COLO829 (cell line): ENCODE data around the gene MRPL1.
A peak's percentile ranks its signal among the peaks of the same experiment; 100 is the strongest.
"Not testable (repeated sequence)": the region's sequence is repeated elsewhere in the genome, so short reads cannot be mapped to it uniquely, and the experiment has no call there.

Experiments used
- DNase-seq: peaks from one replicate; pipeline ENCODE4 v3.0.0; 2012; ENCODE audit warnings: low spot score

Gene MRPL1

GRCh38 chr4:77982900-77983540 is 120.4 kb downstream of the MRPL1 start:
- DNase-seq = not testable (repeated sequence)

- DNase-seq = not testable (repeated sequence)
Observed at GRCh38 chr4:77983612-77984311, 121.1 kb downstream of the MRPL1 start.

- DNase-seq = no peak
Observed at GRCh38 chr4:77989968-77990367, 127.3 kb downstream of the MRPL1 start.

GRCh38 chr4:77990456-77990855 is 127.8 kb downstream of the MRPL1 start:
- no peak for DNase-seq

GRCh38 chr4:77990904-77991358 is 128.3 kb downstream of the MRPL1 start:
- DNase-seq = no peak

- no peak for DNase-seq
Observed at GRCh38 chr4:77992581-77992980, 130.0 kb downstream of the MRPL1 start.

- DNase-seq = peak; percentile 86
Observed at GRCh38 chr4:77994194-77994721, 131.6 kb downstream of the MRPL1 start.

GRCh38 chr4:77996076-77996475 is 133.4 kb downstream of the MRPL1 start:
- no peak for DNase-seq

- no peak for DNase-seq
Observed at GRCh38 chr4:78001531-78001930, 138.9 kb downstream of the MRPL1 start.

- DNase-seq = no peak
Observed at GRCh38 chr4:78002260-78002659, 139.6 kb downstream of the MRPL1 start.
